Epithelial cell of prostate (primary cell): ENCODE data around the gene C12orf50.
"Not testable (repeated sequence)": the region's sequence is repeated elsewhere in the genome, so short reads cannot be mapped to it uniquely, and the experiment has no call there.

Experiments used
- DNase-seq: peaks from one replicate; pipeline ENCODE4 v3.0.0-alpha.2; 2011; ENCODE audit warnings: low read depth, low spot score
- H3K27ac ChIP-seq: fragments of 450-650 bp; 2 replicates; pipeline ENCODE4 v1.5.1; 2017; ENCODE audit warnings: mild to moderate bottlenecking

The C12orf50 gene, protein sequence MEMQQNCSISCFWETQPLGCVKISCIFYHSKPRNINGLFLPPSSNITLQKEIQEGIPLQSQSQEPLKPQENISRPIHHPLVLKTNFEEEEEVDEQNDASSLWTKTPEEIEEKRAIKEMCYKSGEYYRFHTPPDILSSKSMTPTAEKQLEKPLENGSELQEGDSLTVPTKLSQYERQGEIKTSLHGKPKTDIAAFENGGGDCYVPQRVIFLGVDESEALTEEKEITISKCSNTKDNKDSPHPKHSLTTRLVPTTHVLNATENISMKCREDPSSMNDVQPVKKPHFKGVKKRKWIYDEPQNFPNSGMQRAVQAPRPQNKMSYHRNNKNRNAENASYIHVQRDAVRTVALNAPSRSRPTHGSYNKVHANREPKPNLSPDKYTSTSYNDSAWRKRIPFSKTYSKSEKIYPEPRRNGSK

GRCh38 chr12:88029093-88029665 lies at the start of gene C12orf50:
TSS of gene C12orf50 (minus strand) at chr12:88029401. CDS start at chr12:88026962, 2,439 bp downstream.
- DNase-seq, result no peak
- H3K27ac ChIP-seq, result no peak within 1 kb of the TSS

GRCh38 chr12:88067301-88067700 lies 38.1 kb upstream of the C12orf50 start:
- no peak for DNase-seq
- H3K27ac ChIP-seq, result no peak overlapping the region

GRCh38 chr12:88063375-88063774 lies 34.2 kb upstream of the C12orf50 start:
- no peak for DNase-seq
- no peak overlapping the region for H3K27ac ChIP-seq

DNA sequence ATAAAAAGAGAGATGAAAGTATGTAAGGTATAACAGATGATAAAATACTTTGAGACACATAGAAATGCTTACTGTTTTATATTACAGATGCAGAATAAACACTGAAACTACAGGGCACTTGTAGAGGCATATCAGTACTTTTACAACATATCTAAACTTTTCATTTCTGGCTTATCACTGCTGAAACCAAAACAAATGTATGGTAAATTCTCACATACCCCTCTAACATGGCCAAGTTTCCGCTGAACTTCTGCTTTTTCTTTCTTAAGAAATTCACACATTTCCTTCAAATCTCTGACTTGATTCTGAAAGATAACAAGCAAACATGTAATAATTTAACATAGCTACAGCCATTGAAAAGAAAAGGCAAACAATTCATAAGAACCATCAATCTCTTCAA lies 33.3 kb upstream of the C12orf50 start:
- DNase-seq, result no peak
- H3K27ac ChIP-seq, result no peak overlapping the region

DNA sequence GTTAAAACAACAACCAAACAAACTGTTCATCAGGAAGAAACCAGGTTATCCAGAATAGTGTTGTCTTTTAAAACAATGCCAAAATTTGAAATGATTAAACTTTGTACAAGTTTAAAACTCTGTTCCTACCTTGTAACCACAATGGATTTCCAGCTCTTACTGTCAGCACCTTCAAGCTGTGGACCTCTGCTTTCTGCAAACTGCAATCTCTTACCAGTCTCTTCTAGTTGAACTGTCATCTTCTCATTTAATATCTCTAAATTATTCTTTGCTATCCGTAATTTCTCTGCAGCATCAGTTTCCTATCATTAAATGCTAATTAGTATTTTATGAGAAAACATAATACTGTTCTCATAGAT lies 29.5 kb upstream of the C12orf50 start:
- peak overlapping the region; percentile 41 for H3K27ac ChIP-seq

DNA sequence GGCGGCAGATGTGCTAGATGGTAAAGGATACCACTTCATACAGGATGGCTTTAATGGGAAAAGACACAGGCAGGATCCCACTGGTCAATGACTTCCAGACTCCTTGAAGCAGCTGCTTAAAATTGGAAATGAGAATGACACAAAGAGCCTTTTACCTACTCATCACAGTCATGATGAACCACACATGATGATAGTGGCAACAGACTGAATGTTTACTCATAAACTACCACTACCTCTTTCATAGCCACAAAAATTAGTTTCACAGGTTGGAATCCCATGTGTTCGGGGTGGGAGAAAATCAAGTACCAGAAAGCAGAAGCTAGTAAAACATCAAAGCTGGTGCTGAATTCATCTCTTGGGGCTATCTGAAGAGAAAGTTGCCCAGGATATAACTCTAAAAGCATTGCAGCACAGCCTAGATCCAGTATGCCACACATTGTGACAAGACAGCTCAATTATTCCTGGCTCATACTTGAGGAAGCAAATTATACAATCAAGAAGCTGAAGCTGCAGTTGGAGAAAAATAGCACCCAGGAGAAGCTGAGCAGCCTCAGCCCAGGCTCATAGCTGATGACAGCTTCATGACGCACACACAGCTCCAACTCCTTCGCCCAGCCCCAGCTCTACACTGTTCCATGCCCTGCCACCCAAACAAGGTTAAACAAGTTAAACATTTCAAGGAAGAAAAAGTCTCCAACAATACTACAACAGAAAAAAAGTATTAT lies 29.0 kb upstream of the C12orf50 start:
- no peak for DNase-seq
- H3K27ac ChIP-seq, result peak overlapping the region; percentile 41

More for the DNA sequence above, 29.5 kb upstream of the C12orf50 start:
- DNase-seq, result no peak

DNA sequence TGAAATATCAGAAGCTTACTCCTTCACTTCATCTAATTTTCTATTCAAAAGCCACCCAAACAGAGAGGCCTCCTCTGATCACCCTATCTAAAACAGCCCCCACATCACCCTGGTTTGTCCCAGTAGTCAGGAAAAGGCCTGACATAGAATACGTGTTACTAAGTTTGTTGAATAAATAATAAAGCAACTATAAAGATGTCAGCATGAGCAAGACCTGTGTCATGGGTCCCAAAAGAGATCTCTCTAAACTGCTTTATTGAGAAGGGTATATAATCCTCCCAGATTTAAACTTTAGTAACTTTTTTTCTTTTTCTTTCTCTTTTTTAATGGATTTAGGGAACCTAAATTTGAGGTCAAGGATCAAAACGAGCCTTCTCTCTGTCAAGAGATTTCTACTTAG lies 27.4 kb upstream of the C12orf50 start:
- DNase-seq, result no peak
- H3K27ac ChIP-seq, result no peak overlapping the region

GRCh38 chr12:88052686-88053085 lies 23.5 kb upstream of the C12orf50 start:
- no peak for DNase-seq
- H3K27ac ChIP-seq, result no peak overlapping the region

DNA sequence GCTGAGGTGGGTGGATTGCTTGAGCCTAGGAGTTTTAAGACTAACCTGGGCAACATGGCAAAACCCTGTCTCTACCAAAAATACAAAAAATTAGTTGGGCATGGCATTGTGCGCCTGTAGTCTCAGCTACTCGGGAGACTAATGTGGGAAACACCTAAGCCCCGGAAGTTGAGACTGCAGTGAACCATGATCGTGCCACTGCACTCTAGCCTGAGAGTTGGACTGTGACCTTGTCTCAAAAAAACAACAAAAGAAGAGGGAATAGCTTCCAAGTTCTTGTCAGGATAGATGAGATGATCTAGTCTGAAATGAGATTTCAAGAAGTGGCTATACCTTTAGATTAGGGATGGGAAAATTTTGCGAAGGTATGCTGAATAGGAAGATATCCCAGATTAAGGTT lies 14.8 kb upstream of the C12orf50 start:
- DNase-seq, result no peak
- no peak overlapping the region for H3K27ac ChIP-seq

- DNase-seq, result no peak
- no peak overlapping the region for H3K27ac ChIP-seq
Measured at GRCh38 chr12:88037770-88038169, 8.6 kb upstream of the C12orf50 start.

DNA sequence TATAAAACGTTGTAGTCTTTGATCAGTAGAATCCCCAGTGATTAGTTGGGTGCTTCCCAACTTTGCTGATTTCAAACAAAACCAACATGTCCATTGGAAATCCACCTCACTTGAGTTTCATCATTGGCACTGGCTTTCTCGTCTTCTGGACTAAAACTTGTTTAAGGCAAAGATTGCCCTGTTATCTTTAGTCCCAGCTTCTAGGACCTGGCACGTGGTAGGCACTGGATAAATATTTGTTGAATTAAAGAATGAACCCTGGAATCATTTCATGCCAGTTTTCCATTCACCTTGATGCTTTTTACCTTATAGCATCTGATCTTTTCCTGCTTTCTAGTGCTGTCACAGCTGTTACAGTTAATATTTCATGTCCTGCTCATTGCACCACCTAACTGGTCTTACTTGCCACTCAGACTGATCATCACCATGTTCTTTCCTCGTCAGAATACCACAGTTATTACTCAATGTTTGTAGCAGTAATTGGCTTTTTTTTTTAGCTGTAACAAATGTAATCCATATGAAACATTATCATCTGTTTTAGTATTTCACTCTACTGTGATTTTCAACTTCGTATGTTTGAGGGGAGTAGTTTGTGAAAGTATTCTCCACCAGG lies 7.3 kb upstream of the C12orf50 start:
- peak; percentile 16 for DNase-seq
- H3K27ac ChIP-seq, result peak overlapping the region; percentile 75

GRCh38 chr12:88035907-88036289 lies 6.7 kb upstream of the C12orf50 start:
- no peak for DNase-seq
- peak overlapping the region; percentile 75 for H3K27ac ChIP-seq

DNA sequence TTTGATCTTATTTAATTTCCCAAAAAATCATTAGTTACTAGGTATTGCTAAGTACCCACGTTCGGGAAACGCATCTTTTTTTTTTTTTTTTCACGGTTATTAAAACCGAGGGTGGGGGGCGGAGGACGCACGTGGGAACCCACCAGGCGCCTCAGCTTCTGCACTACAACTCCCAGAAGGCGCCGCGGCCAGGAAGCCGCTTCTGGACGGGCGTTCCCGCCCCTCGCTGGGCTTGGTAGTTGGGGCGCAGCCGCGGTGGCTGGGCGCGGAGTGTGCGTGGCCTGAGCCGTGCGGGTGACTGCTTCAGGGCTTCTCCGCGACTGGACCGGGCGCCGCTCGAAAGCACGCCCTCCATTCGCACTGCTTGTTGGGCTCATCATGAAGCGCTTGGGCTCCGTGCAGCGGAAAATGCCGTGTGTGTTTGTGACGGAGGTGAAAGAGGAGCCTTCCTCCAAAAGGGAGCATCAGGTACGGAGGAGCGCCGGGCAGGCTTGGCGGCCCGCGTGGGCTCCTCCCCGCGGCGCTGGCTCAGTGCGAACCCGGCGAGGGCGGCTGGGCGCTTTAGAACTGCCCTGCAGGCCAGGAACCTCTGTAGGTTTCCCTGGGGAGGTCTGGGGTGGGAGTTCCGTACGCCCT lies 6.2 kb upstream of the C12orf50 start:
- H3K27ac ChIP-seq, result peak overlapping the region; percentile 75
- DNase-seq, result peak; percentile 22

- not testable (repeated sequence) for DNase-seq, H3K27ac ChIP-seq
Measured at GRCh38 chr12:88031161-88031560, 2.0 kb upstream of the C12orf50 start.

DNA sequence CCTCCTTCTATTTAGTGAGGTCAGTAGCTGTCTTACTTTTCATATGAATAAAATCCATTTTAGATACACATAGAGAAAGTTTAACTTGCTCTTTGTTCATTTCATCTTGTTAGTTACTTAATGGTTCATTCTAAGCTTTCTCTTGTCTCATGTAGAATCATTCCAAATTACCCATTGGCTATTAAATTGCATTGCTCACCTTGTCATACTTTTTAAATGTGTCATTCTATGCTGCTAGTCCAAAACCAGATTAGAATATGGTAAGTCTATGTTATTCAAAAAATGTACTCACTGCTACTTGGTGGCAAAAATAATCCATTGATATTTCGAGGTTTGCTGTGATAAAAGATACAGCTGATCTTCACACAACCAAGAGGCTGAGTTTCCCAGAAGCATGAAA lies 3.0 kb downstream of the C12orf50 start:
- no peak for DNase-seq
- no peak overlapping the region for H3K27ac ChIP-seq

- H3K27ac ChIP-seq, result no peak overlapping the region
- no peak for DNase-seq
Measured at GRCh38 chr12:88017964-88018363, 11.2 kb downstream of the C12orf50 start.

- DNase-seq, result no peak
- no peak overlapping the region for H3K27ac ChIP-seq
Measured at GRCh38 chr12:88015825-88016224, 13.4 kb downstream of the C12orf50 start.

DNA sequence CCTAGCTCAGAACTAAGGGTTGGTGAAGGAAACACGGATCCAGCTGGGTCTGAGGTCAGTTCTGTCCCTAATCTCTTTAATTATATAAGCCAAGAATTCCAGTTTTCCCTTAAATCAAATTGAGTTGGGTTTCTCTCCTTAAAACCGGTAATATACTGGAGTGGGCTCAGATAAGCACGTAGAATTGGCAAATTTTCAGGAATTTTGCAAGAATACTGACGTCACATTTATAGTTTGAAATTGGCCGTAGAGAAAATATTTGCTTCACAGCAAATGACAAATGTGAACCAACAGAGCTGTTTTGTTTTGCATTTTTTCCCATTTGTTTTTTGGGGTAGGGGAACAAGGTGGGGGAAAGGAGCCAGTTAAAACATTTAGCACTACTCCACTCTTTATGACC lies 17.4 kb downstream of the C12orf50 start:
- H3K27ac ChIP-seq, result no peak overlapping the region

GRCh38 chr12:88006351-88006750 lies 22.9 kb downstream of the C12orf50 start:
- H3K27ac ChIP-seq, result no peak overlapping the region
- DNase-seq, result no peak

More for the DNA sequence above, 17.4 kb downstream of the C12orf50 start:
- DNase-seq, result no peak

GRCh38 chr12:88001327-88001726 lies 27.9 kb downstream of the C12orf50 start:
- DNase-seq, result no peak
- H3K27ac ChIP-seq, result no peak overlapping the region
